Caco-2 (cell line): ENCODE measurements around the gene NCK1. TPM values are rescaled to one million over a fixed set of nuclear protein-coding genes. Genes with fewer than 3 reads are reported as not detected.
A peak's percentile ranks its signal among the peaks of the same experiment; 100 is the strongest.
"Not testable (repeated sequence)": the region's sequence is repeated elsewhere in the genome, so short reads cannot be mapped to it uniquely, and the experiment has no call there.

ENCODE experiments used
- BruUV-seq: library from RNA; stranded (reverse); fragments of 400-500 nt; replicated peaks from 2 replicates; lab custom pipeline; 2021; lab: Mats Ljungman, UMichigan
- CTCF ChIA-PET: fragments of 300-600 bp; sonication (Branson Sonifier 250); formaldehyde crosslinking; loops from one replicate; lab custom pipeline; 2022; ENCODE audit warnings: antibody characterized with exemption; lab: Charles Lee
- POLR2A ChIA-PET: fragments of 300-600 bp; sonication (Branson Sonifier 250); formaldehyde crosslinking; loops from one replicate; lab custom pipeline; 2022; ENCODE audit warnings: antibody characterized with exemption; lab: Charles Lee
- DNase-seq, 2 experiments: peaks; one replicate each; pipeline versions ENCODE4 v3.0.0 to v3.0.0-alpha.2; 2020 to 2022
- H3K27me3 ChIP-seq: replicated peaks from 2 replicates; pipeline ENCODE4 v1.6.0; 2011; ENCODE audit warnings: low read length; ENCODE audit not compliant: control insufficient read depth, insufficient read depth
- H3K36me3 ChIP-seq: 2 replicates; pipeline ENCODE4 v1.5.1; 2011; ENCODE audit warnings: low read length; ENCODE audit not compliant: control insufficient read depth, insufficient read depth
- H3K4me1 ChIP-seq: fragments of 250-450 bp; sonication (Bioruptor Pico); 2 replicates; pipeline ENCODE4 v1.5.1; 2020; ENCODE audit warnings: mild to moderate bottlenecking
- H3K4me3 ChIP-seq: 2 replicates; pipeline ENCODE4 v1.5.1; 2011; ENCODE audit warnings: low read depth, mild to moderate bottlenecking, control low read depth, low read length
- H3K9me3 ChIP-seq: fragments of 250-450 bp; sonication (Bioruptor Pico); 2 replicates; pipeline ENCODE4 v1.5.1; 2020; ENCODE audit warnings: mild to moderate bottlenecking, moderate library complexity
- H3K27ac Mint-ChIP-seq: one replicate; pipeline ENCODE4 v1.8.0; 2022; ENCODE audit warnings: mixed read lengths; ENCODE audit not compliant: unreplicated experiment
- H3K27me3 Mint-ChIP-seq: one replicate; pipeline ENCODE4 v1.8.0; 2022; ENCODE audit warnings: mixed read lengths; ENCODE audit not compliant: insufficient read depth, unreplicated experiment
- H3K36me3 Mint-ChIP-seq: one replicate; pipeline ENCODE4 v1.8.0; 2022; ENCODE audit warnings: mild to moderate bottlenecking, mixed read lengths; ENCODE audit not compliant: insufficient read depth, unreplicated experiment
- H3K4me1 Mint-ChIP-seq: one replicate; pipeline ENCODE4 v1.8.0; 2022; ENCODE audit warnings: low read depth, mixed read lengths; ENCODE audit not compliant: unreplicated experiment
- H3K4me3 Mint-ChIP-seq: one replicate; pipeline ENCODE4 v1.8.0; 2022; ENCODE audit warnings: mild to moderate bottlenecking, moderate library complexity, mixed read lengths; ENCODE audit not compliant: unreplicated experiment
- H3K9me3 Mint-ChIP-seq: one replicate; pipeline ENCODE4 v1.8.0; 2022; ENCODE audit warnings: mixed read lengths; ENCODE audit not compliant: unreplicated experiment
- CTCF ChIP-seq, 2 experiments: fragments of 200-600 bp in 1 of 2; IDR thresholded peaks; 1 replicate in 1 of 2; 2 replicates in 1 of 2; pipeline versions ENCODE4 v1.5.1 to v1.8.0; 2011 to 2022; ENCODE audit warnings: antibody characterized with exemption in 1 of 2, control low read depth in 1 of 2, inconsistent platforms in 1 of 2, low read depth in 1 of 2, low read length in 1 of 2, mild to moderate bottlenecking in 1 of 2, moderate library complexity in 1 of 2; ENCODE audit not compliant: insufficient read depth in 1 of 2, severe bottlenecking in 1 of 2, unreplicated experiment in 1 of 2
- intact Hi-C: fragments of 100-400 bp; cut with micrococcal nuclease; formaldehyde crosslinking; loops from one replicate; pipeline ENCODE4 v1.10.0; 2022; ENCODE audit not compliant: unreplicated experiment
- total RNA-seq: library from RNA; stranded (reverse); gene quantifications from 2 replicates; pipeline ENCODE4 v1.2.3, GENCODE V29; 2022

The NCK1 gene
- total RNA-seq, 1 experiment from 2014 or later, result 37.3 TPM

GRCh38 chr3:136960838-136961836 is 99.1 kb downstream of the NCK1 start:
- no peaks in the 10 kb centered on the region for H3K9me3 ChIP-seq
- TF ChIP-seq CTCF (IDR thresholded peaks at IDR 0.05; ENCODE audit: insufficient read depth in 1 of 2, low read depth in 1 of 2, low read length in 1 of 2, severe bottlenecking in 1 of 2, unreplicated experiment in 1 of 2), result no peak
- H3K27ac Mint-ChIP-seq, result peak overlapping the region; percentile 16
- no peaks in the 10 kb centered on the region for H3K27me3 ChIP-seq
- peaks cover 22% of the 10 kb centered on the region for H3K36me3 Mint-ChIP-seq
- H3K4me3 Mint-ChIP-seq, result no peak overlapping the region
- H3K27me3 Mint-ChIP-seq, result no peaks in the 10 kb centered on the region
- no peaks in the 10 kb centered on the region for H3K9me3 Mint-ChIP-seq
- POLR2A ChIA-PET, result no interaction called here
- peaks cover 31% of the 10 kb centered on the region for H3K4me1 ChIP-seq
- DNase-seq, result no peak
- no TSS peak for BruUV-seq
- H3K4me3 ChIP-seq, result no peak overlapping the region
- intact Hi-C loops, result no loop called here
- peaks cover 31% of the 10 kb centered on the region for H3K4me1 Mint-ChIP-seq
- no peaks in the 10 kb centered on the region; the same call in 1 of the 2 replicates for H3K36me3 ChIP-seq
- CTCF ChIA-PET, result no interaction called here

GRCh38 chr3:136962927-136963326 is 100.9 kb downstream of the NCK1 start:
- TF ChIP-seq CTCF (IDR thresholded peaks at IDR 0.05; ENCODE audit: insufficient read depth in 1 of 2, low read depth in 1 of 2, low read length in 1 of 2, severe bottlenecking in 1 of 2, unreplicated experiment in 1 of 2), result no peak
- H3K4me1 Mint-ChIP-seq, result peaks cover 15% of the 10 kb centered on the region
- Histone ChIP-seq H3K36me3 (no peaks in the 10 kb centered on the region; the same call in 1 of the 2 replicates), H3K4me3 (no peak overlapping the region), H3K9me3 (no peaks in the 10 kb centered on the region), H3K27me3 (no peaks in the 10 kb centered on the region), H3K4me1 (peaks cover 19% of the 10 kb centered on the region)
- DNase-seq, result no peak
- no peak overlapping the region for H3K27ac Mint-ChIP-seq
- H3K4me3 Mint-ChIP-seq, result no peak overlapping the region
- no TSS peak for BruUV-seq
- H3K36me3 Mint-ChIP-seq, result peaks cover 22% of the 10 kb centered on the region
- no peaks in the 10 kb centered on the region for H3K9me3 Mint-ChIP-seq
- ChIA-PET CTCF (interaction anchor here (0.6 kb wide), 1 partner anchor 210 kb away, joined by 6 read pairs; the partner anchor contains the start of gene STAG1), POLR2A (no interaction called here)
- intact Hi-C loops, result no loop called here
- no peaks in the 10 kb centered on the region for H3K27me3 Mint-ChIP-seq

GRCh38 chr3:136969539-136969938 is 107.5 kb downstream of the NCK1 start:
- BruUV-seq, POLR2A ChIA-PET: not testable (repeated sequence)

More at GRCh38 chr3:136969539-136969938, 107.5 kb downstream of the NCK1 start:
- H3K4me3 Mint-ChIP-seq, H3K4me1 ChIP-seq, H3K4me3 ChIP-seq, DNase-seq, H3K27ac Mint-ChIP-seq, H3K27me3 ChIP-seq, intact Hi-C loops, H3K36me3 Mint-ChIP-seq, H3K27me3 Mint-ChIP-seq, H3K4me1 Mint-ChIP-seq, H3K36me3 ChIP-seq, CTCF ChIA-PET: not testable (repeated sequence)
- peaks cover 14% of the 10 kb centered on the region; the same call in 1 of the 2 replicates for H3K9me3 ChIP-seq
- H3K9me3 Mint-ChIP-seq, result peaks cover 30% of the 10 kb centered on the region
